Activated CD8-positive, alpha-beta memory T cell treated with anti-CD3 and anti-CD28 coated beads, Interleukin-2, amount 10 ng/mL, durations not matched to agents 7 days and 5 days (primary cell): ENCODE data around the gene TMEM131. TPM values are rescaled to one million over a fixed set of nuclear protein-coding genes. Genes with fewer than 3 reads are reported as not detected.

ENCODE experiments used
- ATAC-seq: fragments of 150-1000 bp; cut with Tn5 transposase; one replicate; pipeline ENCODE4 v1.10.0; 2021; ENCODE audit warnings: moderate library complexity
- CTCF ChIA-PET: fragments of 350-600 bp; sonication (Branson Sonifier 250); formaldehyde crosslinking; loops from one replicate; lab custom pipeline; 2021; ENCODE audit warnings: antibody characterized with exemption; lab: Charles Lee
- DNase-seq: peaks from one replicate; pipeline ENCODE4 v3.0.0-alpha.2; 2020
- H3K27ac Mint-ChIP-seq: one replicate; pipeline ENCODE4 v1.8.0; 2021; ENCODE audit warnings: mild to moderate bottlenecking, mixed read lengths
- H3K27me3 Mint-ChIP-seq: one replicate; pipeline ENCODE4 v1.8.0; 2021; ENCODE audit warnings: mixed read lengths
- H3K36me3 Mint-ChIP-seq: one replicate; pipeline ENCODE4 v1.8.0; 2021; ENCODE audit warnings: mild to moderate bottlenecking, mixed read lengths
- H3K4me1 Mint-ChIP-seq: one replicate; pipeline ENCODE4 v1.8.0; 2021; ENCODE audit warnings: mixed read lengths
- H3K4me3 Mint-ChIP-seq: one replicate; pipeline ENCODE4 v1.8.0; 2021; ENCODE audit warnings: mild to moderate bottlenecking, moderate library complexity, mixed read lengths
- H3K9me3 Mint-ChIP-seq: one replicate; pipeline ENCODE4 v1.8.0; 2022; ENCODE audit warnings: low read depth, mixed read lengths
- total RNA-seq, 2 experiments: library from RNA; stranded (reverse); gene quantifications; one replicate each; pipeline ENCODE4 v1.2.3, GENCODE V29; 2021

TMEM131 gene
- total RNA-seq, 2 experiments from 2014 or later, result 31.2 to 33.4 TPM

DNA sequence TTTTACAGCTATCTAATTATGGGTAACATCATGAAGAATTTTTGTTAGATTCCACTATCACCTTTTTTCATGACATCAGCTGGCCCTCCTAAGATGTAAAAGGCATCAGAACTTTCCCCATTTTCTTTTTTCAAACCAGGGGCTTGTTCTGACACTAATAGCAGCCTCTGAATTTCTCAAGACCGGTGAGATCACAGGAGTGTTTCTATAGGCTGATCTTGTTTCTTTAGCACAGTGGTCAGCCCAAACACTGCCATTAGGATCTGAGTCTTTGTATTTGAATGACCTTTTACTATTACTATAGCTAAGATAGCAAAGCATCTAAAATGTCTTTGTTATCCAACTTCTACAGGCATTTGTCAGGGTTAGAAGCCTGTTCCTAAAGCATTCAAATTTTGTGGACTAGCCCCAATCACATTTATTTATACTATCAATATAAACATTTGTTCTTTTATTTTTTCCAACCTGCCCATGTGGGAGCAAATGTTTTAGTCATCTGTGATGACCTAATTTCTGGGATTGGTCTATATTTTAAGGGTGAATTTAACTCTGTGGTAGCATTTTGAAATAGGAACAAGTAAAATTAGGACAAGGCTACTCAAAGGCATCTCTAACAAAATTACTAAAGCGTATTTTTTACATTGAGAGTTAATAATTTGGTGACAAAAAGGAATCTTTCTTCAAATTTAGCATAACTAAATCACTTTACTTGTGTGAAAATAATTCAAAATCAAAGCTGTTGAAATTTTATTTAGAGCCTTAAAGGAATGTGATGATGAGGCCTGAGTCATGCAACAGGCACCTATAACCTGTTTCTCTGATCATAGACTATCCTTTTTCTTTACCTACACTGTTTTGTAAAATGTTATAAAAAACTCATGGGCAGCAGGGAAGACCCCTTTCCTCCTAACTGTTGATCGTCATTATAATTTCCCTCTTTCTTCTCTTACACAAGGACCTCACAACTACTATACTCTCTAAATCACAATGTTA is 243.1 kb downstream of the TMEM131 start:
- ATAC-seq, result no peak
- H3K27ac Mint-ChIP-seq, result no peak overlapping the region

DNA sequence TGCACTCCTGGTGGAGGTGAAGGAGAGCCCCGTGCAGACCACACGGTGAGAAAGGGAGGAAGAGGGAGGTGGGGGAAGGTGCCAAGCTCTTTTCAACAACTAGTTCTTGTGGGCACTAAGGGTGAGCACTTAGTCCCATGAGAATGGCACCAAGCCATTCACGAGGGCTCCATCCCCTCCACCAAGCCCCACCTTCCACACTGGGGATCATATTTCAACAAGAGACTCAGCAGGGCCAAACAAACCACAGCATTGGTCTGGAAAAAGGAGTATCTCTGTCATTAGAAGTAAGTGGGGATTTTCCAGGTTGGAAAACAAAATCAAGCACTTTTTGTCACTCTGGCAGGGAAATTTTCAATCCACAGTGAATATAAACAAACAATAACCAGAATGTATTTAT is 244.0 kb downstream of the TMEM131 start:
- CTCF ChIA-PET, result interaction anchor here (1.1 to 20.6 kb wide), 2 partner anchors 11 to 44 kb away, joined by 3 to 621 read pairs; partner anchors contain the start of gene ZAP70
- no peaks in the 10 kb centered on the region for H3K27me3 Mint-ChIP-seq
- H3K4me1 Mint-ChIP-seq, result peaks cover 20% of the 10 kb centered on the region
- no peak overlapping the region for H3K27ac Mint-ChIP-seq
- ATAC-seq, result no peak
- peaks cover 7% of the 10 kb centered on the region for H3K36me3 Mint-ChIP-seq
- DNase-seq, result no peak
- no peak overlapping the region for H3K4me3 Mint-ChIP-seq
- H3K9me3 Mint-ChIP-seq, result no peaks in the 10 kb centered on the region

More for the DNA sequence above, 243.1 kb downstream of the TMEM131 start:
- Mint-ChIP-seq H3K4me1 (peaks cover 11% of the 10 kb centered on the region), H3K4me3 (no peak overlapping the region), H3K9me3 (no peaks in the 10 kb centered on the region), H3K27me3 (no peaks in the 10 kb centered on the region), H3K36me3 (peaks cover 11% of the 10 kb centered on the region)
- DNase-seq, result no peak
- CTCF ChIA-PET, result interaction anchor here (1.1 to 20.6 kb wide), 2 partner anchors 12 to 45 kb away, joined by 3 to 621 read pairs; partner anchors contain the start of gene ZAP70

- Mint-ChIP-seq H3K36me3 (peaks cover 5% of the 10 kb centered on the region), H3K4me1 (peaks cover 36% of the 10 kb centered on the region), H3K27ac (no peak overlapping the region), H3K27me3 (no peaks in the 10 kb centered on the region), H3K9me3 (no peaks in the 10 kb centered on the region), H3K4me3 (no peak overlapping the region)
- CTCF ChIA-PET, result interaction anchor here (1.0 to 20.6 kb wide), 4 partner anchors 9 to 159 kb away, joined by 4 to 621 read pairs (median 4); partner anchors contain the start of gene ZAP70
- ATAC-seq, result no peak
- no peak for DNase-seq
Measured at GRCh38 chr2:97750017-97750416, 245.7 kb downstream of the TMEM131 start.

GRCh38 chr2:97749581-97749980 is 246.2 kb downstream of the TMEM131 start:
- Mint-ChIP-seq H3K27me3 (no peaks in the 10 kb centered on the region), H3K9me3 (no peaks in the 10 kb centered on the region), H3K27ac (no peak overlapping the region), H3K36me3 (peaks cover 4% of the 10 kb centered on the region), H3K4me1 (peaks cover 40% of the 10 kb centered on the region), H3K4me3 (no peak overlapping the region)
- no peak for ATAC-seq
- no peak for DNase-seq
- CTCF ChIA-PET, result interaction anchor here (1.2 to 20.6 kb wide), 5 partner anchors 9 to 159 kb away, joined by 3 to 621 read pairs (median 4); partner anchors contain the start of genes ANKRD36B and ZAP70

GRCh38 chr2:97747716-97748115 is 248.0 kb downstream of the TMEM131 start:
- no peak overlapping the region for H3K4me3 Mint-ChIP-seq
- ATAC-seq, result no peak
- no peaks in the 10 kb centered on the region for H3K9me3 Mint-ChIP-seq
- CTCF ChIA-PET, result interaction anchor here (0.9 to 20.6 kb wide), 13 partner anchors 10 to 157 kb away, joined by 3 to 621 read pairs (median 4); partner anchors contain the start of genes ACTR1B, ANKRD36B and ZAP70
- DNase-seq, result no peak
- H3K4me1 Mint-ChIP-seq, result peaks cover 56% of the 10 kb centered on the region
- H3K27me3 Mint-ChIP-seq, result no peaks in the 10 kb centered on the region
- H3K27ac Mint-ChIP-seq, result peak overlapping the region; percentile 71
- peaks cover 14% of the 10 kb centered on the region for H3K36me3 Mint-ChIP-seq

- H3K27ac Mint-ChIP-seq, result peak overlapping the region; percentile 71
- no peaks in the 10 kb centered on the region for H3K27me3 Mint-ChIP-seq
- DNase-seq (peak; percentile 86), ATAC-seq (peak; percentile 37)
- H3K9me3 Mint-ChIP-seq, result no peaks in the 10 kb centered on the region
- CTCF ChIA-PET, result interaction anchor here (3.0 to 20.6 kb wide), 2 partner anchors 40 to 84 kb away, joined by 14 to 621 read pairs; partner anchors contain the start of genes ACTR1B and ZAP70
- H3K36me3 Mint-ChIP-seq, result peaks cover 16% of the 10 kb centered on the region
- peak overlapping the region; percentile 1 for H3K4me3 Mint-ChIP-seq
- peaks cover 60% of the 10 kb centered on the region for H3K4me1 Mint-ChIP-seq
Measured at GRCh38 chr2:97747285-97747684, 248.5 kb downstream of the TMEM131 start.

DNA sequence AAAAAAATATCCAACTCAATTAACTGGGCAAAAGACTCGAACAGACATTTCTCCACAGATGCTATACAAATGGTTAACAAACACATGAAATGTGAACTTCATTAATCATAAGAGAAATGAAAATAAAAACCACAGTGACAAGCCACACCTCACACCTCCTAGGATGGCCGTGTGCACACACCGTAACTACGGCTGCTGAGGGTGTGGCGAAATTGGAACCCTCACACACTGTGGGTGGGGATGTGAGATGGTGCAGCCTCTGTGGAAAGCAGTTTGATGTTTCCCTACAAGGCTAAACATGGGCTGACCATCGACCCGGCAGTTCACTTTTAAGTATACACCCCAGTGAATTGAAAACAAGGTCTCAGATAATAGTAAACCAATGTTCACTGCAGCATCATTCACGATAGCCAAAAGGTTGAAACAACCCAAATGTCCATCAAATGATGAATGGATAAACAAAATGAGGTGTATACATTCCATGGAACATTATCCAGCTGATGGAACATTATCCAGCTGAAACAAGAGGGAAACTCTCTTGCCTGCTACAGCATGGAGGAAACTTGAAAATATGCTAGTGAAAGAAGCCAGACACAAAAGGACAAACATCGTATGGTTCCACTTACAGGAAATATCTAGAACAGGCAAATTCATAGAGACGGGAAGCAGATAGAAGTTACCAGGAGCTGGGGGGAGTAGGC is 250.1 kb downstream of the TMEM131 start:
- Mint-ChIP-seq H3K4me3 (peak overlapping the region; percentile 23), H3K27ac (peak overlapping the region; percentile 67), H3K27me3 (no peaks in the 10 kb centered on the region), H3K9me3 (no peaks in the 10 kb centered on the region), H3K4me1 (peaks cover 77% of the 10 kb centered on the region), H3K36me3 (peaks cover 26% of the 10 kb centered on the region)
- CTCF ChIA-PET, result interaction anchor here (1.2 to 20.6 kb wide), 2 partner anchors 38 to 155 kb away, joined by 4 to 621 read pairs; partner anchors contain the start of gene ZAP70
- peak; percentile 86 for DNase-seq
- ATAC-seq, result peak; percentile 75

- CTCF ChIA-PET, result interaction anchor here (20.6 kb wide), 1 partner anchor 37 kb away, joined by 621 read pairs; the partner anchor contains the start of gene ZAP70
- no peak for ATAC-seq
- H3K27me3 Mint-ChIP-seq, result no peaks in the 10 kb centered on the region
- H3K27ac Mint-ChIP-seq, result peak overlapping the region; percentile 83
- no peak for DNase-seq
- H3K4me3 Mint-ChIP-seq, result no peak overlapping the region
- peaks cover 30% of the 10 kb centered on the region for H3K36me3 Mint-ChIP-seq
- no peaks in the 10 kb centered on the region for H3K9me3 Mint-ChIP-seq
- H3K4me1 Mint-ChIP-seq, result peaks cover 83% of the 10 kb centered on the region
Measured at GRCh38 chr2:97743913-97744312, 251.8 kb downstream of the TMEM131 start.

DNA sequence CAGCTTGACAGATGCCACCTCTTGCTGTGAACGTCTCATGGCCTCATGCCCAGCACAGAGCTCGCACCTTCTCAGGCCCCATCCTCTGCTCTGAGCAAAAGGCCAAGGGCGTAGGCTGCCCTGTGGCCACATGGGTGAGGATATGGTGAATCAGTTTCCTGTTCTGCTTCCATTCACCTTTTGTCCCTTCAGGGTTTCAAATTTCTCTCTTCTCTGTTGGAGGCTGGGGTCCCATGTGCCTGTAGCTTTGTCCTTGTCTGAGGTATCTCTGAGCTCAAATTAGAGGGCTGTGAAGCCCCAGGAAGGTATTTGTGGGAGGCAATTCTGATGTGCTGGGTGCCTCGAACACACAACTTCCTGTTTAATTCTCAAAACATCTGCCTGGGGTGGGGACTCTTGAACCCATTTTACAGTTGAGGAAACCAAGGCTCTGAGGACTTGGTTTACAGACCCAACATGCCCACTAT is 253.3 kb downstream of the TMEM131 start:
- peaks cover 72% of the 10 kb centered on the region for H3K4me1 Mint-ChIP-seq
- CTCF ChIA-PET, result interaction anchor here (1.4 to 20.6 kb wide), 4 partner anchors 14 to 152 kb away, joined by 4 to 621 read pairs (median 34); partner anchors contain the start of gene ZAP70
- no peaks in the 10 kb centered on the region for H3K27me3 Mint-ChIP-seq
- no peaks in the 10 kb centered on the region for H3K9me3 Mint-ChIP-seq
- DNase-seq, result peak; percentile 76
- H3K36me3 Mint-ChIP-seq, result peaks cover 39% of the 10 kb centered on the region
- H3K4me3 Mint-ChIP-seq, result peak overlapping the region; percentile 19
- H3K27ac Mint-ChIP-seq, result peak overlapping the region; percentile 97
- ATAC-seq, result peak; percentile 61

DNA sequence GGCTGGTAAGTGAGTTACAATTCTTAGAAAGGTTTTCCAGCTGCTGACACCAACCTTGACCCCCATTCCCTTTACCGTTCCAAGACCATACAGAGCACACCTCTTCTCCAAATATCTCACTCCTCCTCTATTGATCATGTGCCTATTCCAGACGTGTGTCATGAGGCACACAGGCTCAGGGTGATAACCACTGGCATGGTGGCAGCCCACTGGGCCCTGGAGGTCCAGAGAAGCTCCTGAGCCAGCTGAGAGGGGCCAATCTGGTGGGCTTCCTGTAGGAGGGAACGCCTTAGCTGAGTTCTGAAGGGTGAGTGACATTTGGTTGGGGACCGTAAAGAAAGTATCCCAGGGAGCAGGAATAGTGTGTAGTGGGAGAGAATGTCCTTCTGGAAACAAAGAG is 254.1 kb downstream of the TMEM131 start:
- DNase-seq (no peak), ATAC-seq (no peak)
- peaks cover 42% of the 10 kb centered on the region for H3K36me3 Mint-ChIP-seq
- H3K4me1 Mint-ChIP-seq, result peaks cover 65% of the 10 kb centered on the region
- CTCF ChIA-PET, result interaction anchor here (1.2 to 20.6 kb wide), 6 partner anchors 8 to 151 kb away, joined by 3 to 621 read pairs (median 8); partner anchors contain the start of gene ZAP70
- peak overlapping the region; percentile 10 for H3K4me3 Mint-ChIP-seq
- H3K9me3 Mint-ChIP-seq, result no peaks in the 10 kb centered on the region
- no peaks in the 10 kb centered on the region for H3K27me3 Mint-ChIP-seq
- H3K27ac Mint-ChIP-seq, result peak overlapping the region; percentile 97

GRCh38 chr2:97741251-97741650 is 254.5 kb downstream of the TMEM131 start:
- CTCF ChIA-PET, result interaction anchor here (1.2 to 20.6 kb wide), 8 partner anchors 9 to 150 kb away, joined by 3 to 621 read pairs (median 6); partner anchors contain the start of gene ZAP70
- no peak for ATAC-seq
- Mint-ChIP-seq H3K4me1 (peaks cover 60% of the 10 kb centered on the region), H3K9me3 (no peaks in the 10 kb centered on the region), H3K27me3 (no peaks in the 10 kb centered on the region), H3K27ac (peak overlapping the region; percentile 97), H3K36me3 (peaks cover 44% of the 10 kb centered on the region), H3K4me3 (no peak overlapping the region)
- DNase-seq, result no peak

DNA sequence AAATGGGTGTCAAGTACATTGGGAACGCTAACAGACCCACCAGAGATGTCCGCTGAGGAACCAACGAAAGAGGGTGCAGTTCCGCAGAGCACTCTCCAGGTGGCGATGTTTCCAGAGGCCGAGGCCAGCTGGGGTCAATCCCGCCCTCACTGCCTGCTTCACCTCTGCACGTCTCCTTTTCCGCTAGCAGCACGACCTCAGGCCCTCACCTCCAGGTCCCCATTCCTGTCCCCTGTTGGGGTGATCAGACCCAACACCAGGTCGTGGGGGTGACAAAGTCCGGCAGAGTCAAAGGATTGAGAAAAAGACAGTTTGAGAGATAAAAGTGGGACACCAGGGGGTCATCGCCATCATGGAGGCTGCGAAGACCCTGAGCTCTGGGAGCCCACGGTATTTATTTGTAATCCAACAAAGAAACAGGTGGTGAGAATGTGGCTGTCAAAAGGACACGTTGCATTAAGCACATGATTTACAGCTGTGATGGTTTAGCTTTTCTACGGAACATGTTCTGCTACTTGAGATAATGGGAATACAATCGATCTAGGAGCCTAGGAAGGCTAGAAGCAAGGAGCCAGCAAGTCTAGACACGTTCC is 255.1 kb downstream of the TMEM131 start:
- DNase-seq (peak; percentile 57), ATAC-seq (no peak)
- H3K36me3 Mint-ChIP-seq, result peaks cover 44% of the 10 kb centered on the region
- H3K4me1 Mint-ChIP-seq, result peaks cover 56% of the 10 kb centered on the region
- H3K9me3 Mint-ChIP-seq, result no peaks in the 10 kb centered on the region
- H3K27ac Mint-ChIP-seq, result peak overlapping the region; percentile 97
- no peak overlapping the region for H3K4me3 Mint-ChIP-seq
- CTCF ChIA-PET, result interaction anchor here (1.2 to 20.6 kb wide), 8 partner anchors 9 to 150 kb away, joined by 3 to 621 read pairs (median 6); partner anchors contain the start of gene ZAP70
- H3K27me3 Mint-ChIP-seq, result no peaks in the 10 kb centered on the region
